PC-9 (cell line): ENCODE results near the gene BNC1. TPM values are rescaled to one million over a fixed set of nuclear protein-coding genes. Genes with fewer than 3 reads are reported as not detected.

ENCODE experiments used
- BruUV-seq: library from RNA; stranded (reverse); fragments of 400-500 nt; replicated peaks from 2 replicates; lab custom pipeline; 2021; lab: Mats Ljungman, UMichigan
- CTCF ChIA-PET: fragments of 300-600 bp; sonication (Branson Sonifier 250); formaldehyde crosslinking; loops from one replicate; lab custom pipeline; 2022; ENCODE audit warnings: antibody characterized with exemption; lab: Charles Lee
- POLR2A ChIA-PET: fragments of 300-600 bp; sonication (Branson Sonifier 250); formaldehyde crosslinking; loops from one replicate; lab custom pipeline; 2022; ENCODE audit warnings: antibody characterized with exemption; ENCODE audit not compliant: unreplicated experiment; lab: Charles Lee
- DNase-seq, 2 experiments: peaks; one replicate each; pipeline versions ENCODE4 v3.0.0 to v3.0.0-alpha.2; 2015 to 2022; ENCODE audit warnings: mixed read lengths in 1 of 2
- H2AFZ ChIP-seq: fragments of 200-600 bp; sonication (generic); 2 replicates; pipeline ENCODE4 v1.8.1; 2017; ENCODE audit warnings: antibody characterized with exemption
- H3F3A ChIP-seq: fragments of 200-600 bp; sonication (generic); 2 replicates; pipeline ENCODE4 v1.8.1; 2017; ENCODE audit warnings: antibody characterized with exemption, mild to moderate bottlenecking, low read depth; ENCODE audit not compliant: insufficient read depth
- H3K27ac ChIP-seq: fragments of 200-600 bp; sonication (generic); 2 replicates; pipeline ENCODE4 v1.6.1; 2016; ENCODE audit warnings: mixed run types
- H3K27me3 ChIP-seq: fragments of 200-600 bp; sonication (generic); 2 replicates; pipeline ENCODE4 v1.6.1; 2016; ENCODE audit warnings: low read depth, mixed run types; ENCODE audit not compliant: insufficient read depth
- H3K36me3 ChIP-seq: fragments of 200-600 bp; sonication (generic); 2 replicates; pipeline ENCODE4 v1.6.1; 2016; ENCODE audit warnings: low read depth, mixed run types
- H3K4me1 ChIP-seq: fragments of 200-600 bp; sonication (generic); replicated peaks from 2 replicates; pipeline ENCODE4 v1.6.1; 2016; ENCODE audit warnings: mixed run types; ENCODE audit not compliant: insufficient read depth
- H3K4me2 ChIP-seq: fragments of 200-600 bp; sonication (generic); 2 replicates; pipeline ENCODE4 v1.6.1; 2017; ENCODE audit warnings: mixed run types
- H3K4me3 ChIP-seq: fragments of 200-600 bp; sonication (generic); 2 replicates; pipeline ENCODE4 v1.6.1; 2016; ENCODE audit warnings: mixed run types
- H3K79me2 ChIP-seq: fragments of 200-600 bp; sonication (generic); 2 replicates; pipeline ENCODE4 v1.6.1; 2017; ENCODE audit warnings: low read depth, mixed run types
- H3K9me2 ChIP-seq: fragments of 200-600 bp; sonication (generic); 2 replicates; pipeline ENCODE4 v1.8.1; 2017; ENCODE audit warnings: mild to moderate bottlenecking; ENCODE audit not compliant: insufficient read depth
- H3K9me3 ChIP-seq: fragments of 200-600 bp; sonication (generic); 2 replicates; pipeline ENCODE4 v1.8.1; 2016; ENCODE audit warnings: low read depth; ENCODE audit not compliant: insufficient read depth
- H4K20me1 ChIP-seq: fragments of 200-600 bp; sonication (generic); 2 replicates; pipeline ENCODE4 v1.8.1; 2017; ENCODE audit not compliant: insufficient read depth
- EZH2 ChIP-seq: fragments of 200-600 bp; sonication (generic); IDR thresholded peaks from 2 replicates; pipeline ENCODE4 v1.8.0; 2017; ENCODE audit warnings: antibody characterized with exemption, low read depth
- intact Hi-C: fragments of 100-400 bp; cut with micrococcal nuclease; formaldehyde crosslinking; loops from one replicate; pipeline ENCODE4 v1.10.0; 2022; ENCODE audit not compliant: unreplicated experiment
- total RNA-seq: library from RNA; stranded (reverse); gene quantifications from 2 replicates; pipeline ENCODE4 v1.2.3, GENCODE V29; 2021
- TF ChIP-seq, protein P1 (sequence below): fragments of 200-600 bp; sonication (generic); conservative IDR thresholded peaks from 2 replicates; pipeline ENCODE4 v1.6.1; 2017; ENCODE audit warnings: mixed run types, antibody characterized with exemption, mild to moderate bottlenecking, moderate library complexity

BNC1 gene
- total RNA-seq, 1 experiment from 2014 or later = 0.83 TPM

DNA sequence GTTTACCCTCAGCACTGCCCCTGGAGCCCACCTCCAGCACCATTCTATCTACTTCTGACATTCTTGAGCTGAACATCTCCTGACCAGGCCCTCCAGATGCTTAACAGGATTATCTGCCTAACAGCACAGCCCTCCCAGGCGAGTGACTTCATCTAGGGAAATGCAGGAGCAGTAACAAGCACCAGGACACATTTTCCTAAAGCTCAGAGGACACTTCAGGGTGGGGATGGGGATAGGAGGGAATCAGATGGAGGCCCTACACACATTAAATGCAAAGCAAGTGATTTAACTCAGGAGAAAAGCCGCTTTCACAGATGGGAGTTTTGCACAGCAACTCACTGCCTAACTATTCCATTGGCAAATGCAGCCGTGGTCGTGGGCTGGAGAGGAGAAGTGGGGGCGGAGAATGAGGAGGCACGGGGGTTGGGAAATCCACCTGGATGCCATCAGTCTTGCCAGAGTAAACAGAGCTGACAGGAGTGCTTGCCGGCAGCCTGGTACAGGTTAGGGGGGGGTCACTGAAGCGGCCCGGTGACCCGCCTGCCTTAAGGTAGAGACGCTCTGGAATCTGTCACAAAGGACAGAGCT is 21.3 kb upstream of the BNC1 start:
- Histone ChIP-seq H2AFZ (peak overlapping the region; percentile 32; the same call in 1 of the 2 replicates), H3K79me2 (no peaks in the 10 kb centered on the region), H3K4me2 (peak overlapping the region; percentile 78), H3K27me3 (no peaks in the 10 kb centered on the region), H3K36me3 (no peaks in the 10 kb centered on the region), H3K4me3 (peak overlapping the region; percentile 41; the same call in 1 of the 2 replicates), H3K4me1 (peaks cover 63% of the 10 kb centered on the region), H4K20me1 (no peaks in the 10 kb centered on the region), H3K9me3 (no peaks in the 10 kb centered on the region; the same call in 1 of the 2 replicates), H3K9me2 (no peaks in the 10 kb centered on the region), H3F3A (peaks cover 41% of the 10 kb centered on the region), H3K27ac (peak overlapping the region; percentile 98)
- ChIA-PET POLR2A (interaction anchor here (0.6 to 1.1 kb wide), 7 partner anchors 12 to 574 kb away, joined by 3 to 13 read pairs (median 3); partner anchors contain the start of gene BTBD1), CTCF (interaction anchor here (0.9 to 1.8 kb wide), 3 partner anchors 57 to 131 kb away, joined by 3 to 9 read pairs (median 4); no protein-coding TSS in a partner anchor)
- BruUV-seq = no TSS peak
- peak; percentile 81 to 89 for DNase-seq
- intact Hi-C loops = loop anchor here (1.0 to 2.0 kb wide), 3 partner anchors 17 to 73 kb away; no protein-coding TSS in a partner anchor
- no peak for TF ChIP-seq EZH2
- TF ChIP-seq, protein P1, sequence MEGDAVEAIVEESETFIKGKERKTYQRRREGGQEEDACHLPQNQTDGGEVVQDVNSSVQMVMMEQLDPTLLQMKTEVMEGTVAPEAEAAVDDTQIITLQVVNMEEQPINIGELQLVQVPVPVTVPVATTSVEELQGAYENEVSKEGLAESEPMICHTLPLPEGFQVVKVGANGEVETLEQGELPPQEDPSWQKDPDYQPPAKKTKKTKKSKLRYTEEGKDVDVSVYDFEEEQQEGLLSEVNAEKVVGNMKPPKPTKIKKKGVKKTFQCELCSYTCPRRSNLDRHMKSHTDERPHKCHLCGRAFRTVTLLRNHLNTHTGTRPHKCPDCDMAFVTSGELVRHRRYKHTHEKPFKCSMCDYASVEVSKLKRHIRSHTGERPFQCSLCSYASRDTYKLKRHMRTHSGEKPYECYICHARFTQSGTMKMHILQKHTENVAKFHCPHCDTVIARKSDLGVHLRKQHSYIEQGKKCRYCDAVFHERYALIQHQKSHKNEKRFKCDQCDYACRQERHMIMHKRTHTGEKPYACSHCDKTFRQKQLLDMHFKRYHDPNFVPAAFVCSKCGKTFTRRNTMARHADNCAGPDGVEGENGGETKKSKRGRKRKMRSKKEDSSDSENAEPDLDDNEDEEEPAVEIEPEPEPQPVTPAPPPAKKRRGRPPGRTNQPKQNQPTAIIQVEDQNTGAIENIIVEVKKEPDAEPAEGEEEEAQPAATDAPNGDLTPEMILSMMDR = no peak

GRCh38 chr15:83304861-83305703 is 20.6 kb upstream of the BNC1 start:
- Histone ChIP-seq H3K4me2 (peak overlapping the region; percentile 78), H3K9me2 (no peaks in the 10 kb centered on the region), H2AFZ (peak overlapping the region; percentile 32), H3K27ac (peak overlapping the region; percentile 98), H3K79me2 (no peaks in the 10 kb centered on the region), H3K27me3 (no peaks in the 10 kb centered on the region), H3K9me3 (no peaks in the 10 kb centered on the region; the same call in 1 of the 2 replicates), H3K36me3 (no peaks in the 10 kb centered on the region), H3K4me3 (peak overlapping the region; percentile 41; the same call in 1 of the 2 replicates), H3K4me1 (peaks cover 55% of the 10 kb centered on the region), H3F3A (peaks cover 39% of the 10 kb centered on the region), H4K20me1 (no peaks in the 10 kb centered on the region)
- DNase-seq = peak; percentile 17 to 83
- BruUV-seq = no TSS peak
- TF ChIP-seq EZH2 = no peak
- TF ChIP-seq, protein P1 = no peak
- intact Hi-C loops = no loop called here
- ChIA-PET CTCF (interaction anchor here (1.0 to 1.8 kb wide), 2 partner anchors 76 to 132 kb away, joined by 3 to 9 read pairs; no protein-coding TSS in a partner anchor), POLR2A (interaction anchor here (0.6 kb wide), 1 partner anchor 573 kb away, joined by 13 read pairs; no protein-coding TSS in a partner anchor)

- ChIA-PET CTCF (no interaction called here), POLR2A (no interaction called here)
- TF ChIP-seq, protein P1 = no peak
- TF ChIP-seq EZH2 = no peak
- Histone ChIP-seq H3K36me3 (no peaks in the 10 kb centered on the region), H3F3A (peaks cover 39% of the 10 kb centered on the region), H3K79me2 (no peaks in the 10 kb centered on the region), H3K4me1 (peaks cover 53% of the 10 kb centered on the region), H2AFZ (no peak overlapping the region), H3K27me3 (no peaks in the 10 kb centered on the region), H3K27ac (peak overlapping the region; percentile 98), H3K4me3 (no peak overlapping the region), H4K20me1 (no peaks in the 10 kb centered on the region), H3K4me2 (no peak overlapping the region; the same call in 1 of the 2 replicates), H3K9me2 (no peaks in the 10 kb centered on the region), H3K9me3 (peaks cover 5% of the 10 kb centered on the region; the same call in 1 of the 2 replicates)
- no peak for DNase-seq
- no TSS peak for BruUV-seq
- intact Hi-C loops = no loop called here
Measured at GRCh38 chr15:83303535-83303934, 19.1 kb upstream of the BNC1 start.
